H9 (cell line): ENCODE measurements around the gene QRICH2. TPM values are rescaled to one million over a fixed set of nuclear protein-coding genes. Genes with fewer than 3 reads are reported as not detected.

Source experiments
- DNase-seq: peaks from one replicate; pipeline ENCODE4 v3.0.0-alpha.2; 2017
- H2AFZ ChIP-seq: one replicate; pipeline ENCODE4 v1.6.1; 2013; ENCODE audit warnings: mild to moderate bottlenecking, low read length, control low read depth, moderate library complexity
- H2AK5ac ChIP-seq: 2 replicates; pipeline ENCODE4 v1.6.1; 2013; ENCODE audit warnings: low read length, control low read depth, mixed read lengths; ENCODE audit not compliant: insufficient read length
- H2BK120ac ChIP-seq: one replicate; pipeline ENCODE4 v1.6.1; 2013; ENCODE audit warnings: low read depth, mild to moderate bottlenecking, low read length, control low read depth, inconsistent platforms; ENCODE audit not compliant: poor library complexity, severe bottlenecking
- H2BK12ac ChIP-seq: 2 replicates; pipeline ENCODE4 v1.6.1; 2013; ENCODE audit warnings: low read length, control low read depth, mixed read lengths, low read depth; ENCODE audit not compliant: insufficient read length
- H2BK15ac ChIP-seq: 2 replicates; pipeline ENCODE4 v1.6.1; 2013; ENCODE audit warnings: low read depth, low read length, control low read depth
- H2BK20ac ChIP-seq: one replicate; pipeline ENCODE4 v1.6.1; 2013; ENCODE audit warnings: low read depth, mild to moderate bottlenecking, low read length, control low read depth, inconsistent platforms; ENCODE audit not compliant: poor library complexity, severe bottlenecking
- H2BK5ac ChIP-seq: 2 replicates; pipeline ENCODE4 v1.6.1; 2013; ENCODE audit warnings: low read length, control low read depth, mixed read lengths; ENCODE audit not compliant: insufficient read length
- H3K14ac ChIP-seq: 2 replicates; pipeline ENCODE4 v1.6.1; 2013; ENCODE audit warnings: low read length, control low read depth; ENCODE audit not compliant: insufficient read depth
- H3K18ac ChIP-seq: 2 replicates; pipeline ENCODE4 v1.6.1; 2013; ENCODE audit warnings: low read depth, mild to moderate bottlenecking, mixed read lengths, low read length, control low read depth; ENCODE audit not compliant: insufficient read length
- H3K23ac ChIP-seq: 2 replicates; pipeline ENCODE4 v1.6.1; 2013; ENCODE audit warnings: low read length, control low read depth, mixed read lengths, low read depth; ENCODE audit not compliant: insufficient read length
- H3K23me2 ChIP-seq: 2 replicates; pipeline ENCODE4 v1.6.1; 2013; ENCODE audit warnings: low read depth, mild to moderate bottlenecking, mixed read lengths, low read length, control low read depth; ENCODE audit not compliant: insufficient read length, poor library complexity, severe bottlenecking
- H3K27ac ChIP-seq: 2 replicates; pipeline ENCODE4 v1.5.1; 2013; ENCODE audit warnings: low read length, control low read depth, mixed read lengths, low read depth; ENCODE audit not compliant: insufficient read length
- H3K27me3 ChIP-seq: 2 replicates; pipeline ENCODE4 v1.6.1; 2013; ENCODE audit warnings: low read length, control low read depth, inconsistent platforms; ENCODE audit not compliant: insufficient read depth
- H3K4ac ChIP-seq: 2 replicates; pipeline ENCODE4 v1.6.1; 2013; ENCODE audit warnings: low read depth, mild to moderate bottlenecking, control low read depth, inconsistent platforms, low read length, moderate library complexity
- H3K4me1 ChIP-seq: 2 replicates; pipeline ENCODE4 v1.6.1; 2013; ENCODE audit warnings: low read length, control low read depth, inconsistent platforms; ENCODE audit not compliant: insufficient read depth
- H3K4me2 ChIP-seq: 2 replicates; pipeline ENCODE4 v1.6.1; 2013; ENCODE audit warnings: low read length, control low read depth, mixed read lengths; ENCODE audit not compliant: insufficient read length, insufficient read depth
- H3K56ac ChIP-seq: 2 replicates; pipeline ENCODE4 v1.6.1; 2013; ENCODE audit warnings: low read depth, mild to moderate bottlenecking, mixed read lengths, low read length, control low read depth; ENCODE audit not compliant: insufficient read length
- H3K79me1 ChIP-seq: 2 replicates; pipeline ENCODE4 v1.6.1; 2013; ENCODE audit warnings: low read depth, mild to moderate bottlenecking, moderate library complexity, low read length, control low read depth, inconsistent platforms; ENCODE audit not compliant: insufficient read depth, poor library complexity, severe bottlenecking
- H3K79me2 ChIP-seq: 2 replicates; pipeline ENCODE4 v1.6.1; 2013; ENCODE audit warnings: low read length, control low read depth, inconsistent platforms; ENCODE audit not compliant: insufficient read depth
- H3K9ac ChIP-seq: 2 replicates; pipeline ENCODE4 v1.6.1; 2013; ENCODE audit warnings: low read length, control low read depth, mixed read lengths; ENCODE audit not compliant: insufficient read length; ENCODE audit errors: extremely low read depth
- H3K9me3 ChIP-seq: one replicate; pipeline ENCODE4 v1.6.1; 2013; ENCODE audit warnings: low read depth, low read length, inconsistent platforms; ENCODE audit not compliant: control insufficient read depth
- H3T11ph ChIP-seq: one replicate; pipeline ENCODE4 v1.6.1; 2013; ENCODE audit warnings: mild to moderate bottlenecking, low read length, control low read depth, inconsistent platforms
- H4K20me1 ChIP-seq: one replicate; pipeline ENCODE4 v1.6.1; 2013; ENCODE audit not compliant: control insufficient read depth, insufficient read length, insufficient read depth
- H4K5ac ChIP-seq: 2 replicates; pipeline ENCODE4 v1.6.1; 2013; ENCODE audit warnings: low read depth, mild to moderate bottlenecking, mixed read lengths, low read length, control low read depth; ENCODE audit not compliant: insufficient read length
- H4K8ac ChIP-seq: replicated peaks from 2 replicates; pipeline ENCODE4 v1.6.1; 2013; ENCODE audit warnings: low read length, control low read depth, mixed read lengths, low read depth; ENCODE audit not compliant: insufficient read length
- H4K91ac ChIP-seq: 2 replicates; pipeline ENCODE4 v1.6.1; 2013; ENCODE audit warnings: low read depth, mild to moderate bottlenecking, moderate library complexity, mixed read lengths, low read length, control low read depth; ENCODE audit not compliant: insufficient read length
- H3K27ac Mint-ChIP-seq, 3 experiments: 2 replicates in 2 of 3; 3 replicates in 1 of 3; pipeline ENCODE4 v1.8.0; 2020 to 2021; ENCODE audit warnings: mixed read lengths in 3 of 3, mild to moderate bottlenecking in 1 of 3, moderate library complexity in 1 of 3
- H3K27me3 Mint-ChIP-seq: 2 replicates; pipeline ENCODE4 v1.8.0; 2021; ENCODE audit warnings: low read depth, mild to moderate bottlenecking, moderate library complexity, mixed read lengths
- H3K36me3 Mint-ChIP-seq, 3 experiments: 2 replicates in 2 of 3; 3 replicates in 1 of 3; pipeline ENCODE4 v1.8.0; 2020 to 2021; ENCODE audit warnings: low read depth in 3 of 3, mixed read lengths in 3 of 3; ENCODE audit not compliant: insufficient read depth in 1 of 3
- H3K4me1 Mint-ChIP-seq, 2 experiments: 2 replicates each; pipeline ENCODE4 v1.8.0; 2020; ENCODE audit warnings: mixed read lengths in 2 of 2
- H3K4me3 Mint-ChIP-seq, 2 experiments: 2 replicates in 1 of 2; 3 replicates in 1 of 2; pipeline ENCODE4 v1.8.0; 2020 to 2021; ENCODE audit warnings: mild to moderate bottlenecking in 2 of 2, mixed read lengths in 2 of 2, moderate library complexity in 1 of 2
- H3K9me3 Mint-ChIP-seq, 2 experiments: 2 replicates in 1 of 2; 3 replicates in 1 of 2; pipeline ENCODE4 v1.8.0; 2020; ENCODE audit warnings: mild to moderate bottlenecking in 2 of 2, mixed read lengths in 2 of 2, moderate library complexity in 1 of 2
- WGBS: extraction: QIAGEN DNeasy Blood & Tissue Kit; methylation state at CpG from one replicate; pipeline ENCODE4 v1.1.7; 2013; ENCODE audit warnings: missing lambda C conversion rate, low lambda C conversion rate, mixed read lengths; ENCODE audit not compliant: insufficient read length; ENCODE audit errors: extremely low coverage; 5-methylcytosine and 5-hydroxymethylcytosine counted together
- total RNA-seq: library from RNA; stranded (reverse); gene quantifications from 2 replicates; pipeline ENCODE4 v1.2.1, GENCODE V29; 2021
- TF ChIP-seq, protein P1 (sequence below): fragments of 200-600 bp; sonication (generic); conservative IDR thresholded peaks from 3 replicates; pipeline ENCODE4 v1.8.0; 2021; ENCODE audit warnings: antibody characterized with exemption, mild to moderate bottlenecking

QRICH2 gene
- total RNA-seq, 1 experiment from 2014 or later, result 3.2 TPM

GRCh38 chr17:76235883-76236282 lies 72.2 kb downstream of the QRICH2 start:
- Histone ChIP-seq H2AK5ac (no peak overlapping the region), H3T11ph (no peak overlapping the region)
- H3K27me3 Mint-ChIP-seq, result peaks cover 38% of the 10 kb centered on the region

More at GRCh38 chr17:76235883-76236282, 72.2 kb downstream of the QRICH2 start:
- Mint-ChIP-seq H3K9me3 (no peaks in the 10 kb centered on the region; a peak in 1 of 5 replicates), H3K4me3 (no peak overlapping the region), H3K27ac (no peak overlapping the region), H3K36me3 (no peaks in the 10 kb centered on the region; a peak in 1 of 7 replicates), H3K4me1 (peaks cover 1 to 2% of the 10 kb centered on the region in 2 experiments; a peak in 3 of 4 replicates)
- H4K91ac ChIP-seq, result no peak overlapping the region
- peaks cover 5% of the 10 kb centered on the region for H3K23me2 ChIP-seq
- H2BK5ac ChIP-seq, result no peak overlapping the region
- H3K56ac ChIP-seq, result no peak overlapping the region
- H3K18ac ChIP-seq, result no peak overlapping the region
- H3K14ac ChIP-seq, result no peak overlapping the region
- no CpG with 5 or more reads among the region's 2 CpGs for WGBS
- TF ChIP-seq, protein P1, sequence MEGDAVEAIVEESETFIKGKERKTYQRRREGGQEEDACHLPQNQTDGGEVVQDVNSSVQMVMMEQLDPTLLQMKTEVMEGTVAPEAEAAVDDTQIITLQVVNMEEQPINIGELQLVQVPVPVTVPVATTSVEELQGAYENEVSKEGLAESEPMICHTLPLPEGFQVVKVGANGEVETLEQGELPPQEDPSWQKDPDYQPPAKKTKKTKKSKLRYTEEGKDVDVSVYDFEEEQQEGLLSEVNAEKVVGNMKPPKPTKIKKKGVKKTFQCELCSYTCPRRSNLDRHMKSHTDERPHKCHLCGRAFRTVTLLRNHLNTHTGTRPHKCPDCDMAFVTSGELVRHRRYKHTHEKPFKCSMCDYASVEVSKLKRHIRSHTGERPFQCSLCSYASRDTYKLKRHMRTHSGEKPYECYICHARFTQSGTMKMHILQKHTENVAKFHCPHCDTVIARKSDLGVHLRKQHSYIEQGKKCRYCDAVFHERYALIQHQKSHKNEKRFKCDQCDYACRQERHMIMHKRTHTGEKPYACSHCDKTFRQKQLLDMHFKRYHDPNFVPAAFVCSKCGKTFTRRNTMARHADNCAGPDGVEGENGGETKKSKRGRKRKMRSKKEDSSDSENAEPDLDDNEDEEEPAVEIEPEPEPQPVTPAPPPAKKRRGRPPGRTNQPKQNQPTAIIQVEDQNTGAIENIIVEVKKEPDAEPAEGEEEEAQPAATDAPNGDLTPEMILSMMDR, result no peak
- no peak overlapping the region for H2BK12ac ChIP-seq
- H2AFZ ChIP-seq, result no peak overlapping the region
- peaks cover 6% of the 10 kb centered on the region for H3K27me3 ChIP-seq
- no peak overlapping the region for H4K8ac ChIP-seq
- H2BK20ac ChIP-seq, result no peak overlapping the region
- no peak overlapping the region for H3K23ac ChIP-seq
- H3K9me3 ChIP-seq, result no peaks in the 10 kb centered on the region
- no peak overlapping the region for H2BK120ac ChIP-seq
- no peak overlapping the region for H4K5ac ChIP-seq
- H3K9ac ChIP-seq, result no peak overlapping the region
- no peak overlapping the region for H3K27ac ChIP-seq
- no peak overlapping the region for H3K4ac ChIP-seq
- DNase-seq, result no peak
- no peak overlapping the region for H3K4me2 ChIP-seq
- no peaks in the 10 kb centered on the region for H3K4me1 ChIP-seq
- no peaks in the 10 kb centered on the region for H4K20me1 ChIP-seq
- no peaks in the 10 kb centered on the region for H3K79me1 ChIP-seq
- H3K79me2 ChIP-seq, result no peaks in the 10 kb centered on the region
- no peak overlapping the region for H2BK15ac ChIP-seq
